NCI-H1105 treated with DMSO at 0.1 percent for 48 hours (cell line): Measurements from ENCODE around the gene ARL8B.
"Not testable (repeated sequence)": the region's sequence is repeated elsewhere in the genome, so short reads cannot be mapped to it uniquely, and the experiment has no call there.

Experiments used
- DNase-seq: peaks from one replicate; lab custom pipeline; 2025; lab: John Stamatoyannopoulos, UW

ARL8B gene

DNA sequence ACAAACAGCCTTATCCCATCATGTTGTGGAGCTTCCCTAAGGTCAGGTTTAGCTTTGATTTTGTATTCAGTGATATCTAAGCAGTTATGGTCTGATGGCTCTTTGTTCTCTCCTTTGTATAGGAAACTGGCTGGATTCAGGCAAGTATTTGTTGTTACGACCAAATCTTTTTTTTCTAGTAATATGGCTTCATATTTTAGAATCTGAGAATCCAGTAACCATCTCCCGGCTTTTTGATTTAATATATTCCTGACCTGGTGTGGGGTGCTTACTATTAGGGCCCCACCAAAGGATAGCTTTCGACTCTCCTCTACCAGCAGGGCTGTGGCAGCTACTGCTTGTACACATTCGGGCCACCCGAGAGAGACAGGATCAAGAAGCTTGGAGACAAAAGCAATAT is 23.0 kb downstream of the ARL8B start:
- DNase-seq = no peak

DNA sequence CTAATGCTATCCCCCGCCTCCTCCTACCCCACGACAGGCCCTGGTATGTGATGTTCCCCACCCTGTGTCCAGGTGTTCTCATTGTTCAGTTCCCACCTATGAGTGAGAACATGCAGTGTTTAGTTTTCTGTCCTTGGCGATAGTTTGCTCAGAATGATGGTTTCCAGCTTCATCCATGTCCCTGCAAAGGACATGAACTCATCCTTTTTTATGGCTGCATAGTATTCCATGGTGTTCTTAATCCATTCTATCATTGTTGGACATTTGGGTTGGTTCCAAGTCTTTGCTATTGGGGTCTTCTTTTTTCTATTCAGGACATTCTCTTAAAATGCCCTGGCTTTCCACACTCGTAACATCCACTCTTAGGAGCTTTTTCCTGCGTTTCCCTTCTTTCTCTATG is 25.1 kb downstream of the ARL8B start:
- not testable (repeated sequence) for DNase-seq

DNA sequence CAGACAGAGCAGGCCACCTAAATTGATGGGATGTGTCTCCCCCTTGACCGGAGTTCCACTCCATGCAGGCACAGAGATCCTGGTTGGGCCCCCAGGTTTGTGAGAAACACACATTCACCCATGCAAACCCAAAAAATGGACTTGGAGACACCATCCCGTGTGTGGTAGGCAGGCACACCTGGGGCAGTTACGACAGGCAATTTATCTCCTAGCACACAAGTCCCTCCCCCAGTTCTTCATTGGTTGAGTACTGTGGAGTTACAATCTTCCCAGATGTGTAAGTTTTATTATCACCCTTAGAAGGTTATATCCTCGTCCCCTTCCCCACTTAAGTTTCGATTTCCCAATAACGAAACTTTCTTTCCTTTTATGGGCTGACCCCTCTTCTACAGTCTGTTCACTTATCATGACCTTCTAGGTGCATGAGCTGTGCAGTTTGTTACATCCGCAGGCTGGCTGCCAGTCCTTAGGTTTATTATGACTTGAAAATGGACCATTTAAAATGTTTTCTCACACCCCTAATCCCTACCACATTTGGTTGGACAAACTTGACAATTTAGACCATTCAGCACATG is 27.3 kb downstream of the ARL8B start:
- DNase-seq = no peak

DNA sequence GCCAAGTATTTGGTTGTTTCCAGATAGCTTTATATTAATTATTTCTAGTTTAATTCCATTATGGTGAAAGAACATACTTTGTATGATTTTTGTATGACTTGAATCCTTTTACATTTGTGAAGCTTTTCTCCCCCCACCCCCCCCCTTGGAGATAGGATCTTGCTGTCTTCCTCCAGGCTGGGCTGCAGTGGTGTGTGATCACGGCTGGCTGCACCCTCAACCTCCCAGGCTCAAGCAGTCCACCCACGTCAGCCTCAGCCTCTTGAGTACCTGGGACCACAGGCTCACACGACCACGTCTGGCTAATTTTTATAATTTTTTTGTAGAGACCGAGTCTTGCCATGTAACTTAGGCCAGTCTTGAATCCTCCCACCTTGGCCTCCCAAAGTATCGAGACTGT is 29.5 kb downstream of the ARL8B start:
- no peak for DNase-seq

GRCh38 chr3:5153074-5153473 is 31.0 kb downstream of the ARL8B start:
- no peak for DNase-seq

GRCh38 chr3:5155241-5155640 is 33.1 kb downstream of the ARL8B start:
- DNase-seq = no peak

DNA sequence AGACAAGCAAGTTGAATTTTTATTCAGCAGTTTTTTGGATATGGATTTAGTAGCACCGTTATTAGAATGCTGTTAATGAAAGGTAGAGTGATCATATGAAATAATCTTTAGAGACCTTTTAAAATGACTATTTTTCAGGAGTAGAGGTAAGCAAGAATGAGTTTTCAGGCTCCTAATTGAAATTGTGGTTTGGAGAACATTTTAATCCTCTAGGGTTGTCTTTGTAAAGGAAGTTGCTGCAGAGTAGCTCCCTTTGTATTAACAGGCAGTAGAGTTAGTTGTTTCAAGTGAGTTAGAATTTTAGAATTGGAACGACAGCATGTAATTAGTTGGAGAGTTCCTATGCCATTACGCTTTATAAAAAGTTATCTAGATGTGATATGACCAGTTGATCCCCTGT is 38.2 kb downstream of the ARL8B start:
- DNase-seq = no peak

GRCh38 chr3:5160940-5161858 is 39.1 kb downstream of the ARL8B start:
- no peak for DNase-seq

- DNase-seq = no peak
Measured at GRCh38 chr3:5162102-5162501, 40.0 kb downstream of the ARL8B start.

GRCh38 chr3:5165698-5166097 is 43.6 kb downstream of the ARL8B start:
- DNase-seq = no peak

DNA sequence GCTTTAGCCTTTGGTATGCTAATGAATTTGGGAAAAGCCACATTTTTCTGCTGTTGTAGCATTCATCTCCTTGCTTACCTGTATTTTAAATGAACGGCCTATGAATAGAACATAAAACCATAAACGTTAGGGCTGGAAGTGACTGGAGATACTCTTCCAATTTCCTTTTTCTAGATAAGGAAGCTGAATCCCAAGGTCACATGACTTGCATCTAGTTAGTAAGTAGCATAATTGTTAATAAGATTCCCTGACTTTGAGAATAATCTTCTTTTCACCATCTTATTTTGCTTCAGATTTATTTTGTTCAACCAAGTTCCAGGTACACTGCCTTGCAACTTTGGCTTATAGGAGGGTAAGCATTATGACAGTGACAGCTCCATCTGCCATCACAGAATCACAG is 44.8 kb downstream of the ARL8B start:
- no peak for DNase-seq

- DNase-seq = no peak
Measured at GRCh38 chr3:5168110-5168509, 46.0 kb downstream of the ARL8B start.

GRCh38 chr3:5169807-5170206 is 47.7 kb downstream of the ARL8B start:
- no peak for DNase-seq

DNA sequence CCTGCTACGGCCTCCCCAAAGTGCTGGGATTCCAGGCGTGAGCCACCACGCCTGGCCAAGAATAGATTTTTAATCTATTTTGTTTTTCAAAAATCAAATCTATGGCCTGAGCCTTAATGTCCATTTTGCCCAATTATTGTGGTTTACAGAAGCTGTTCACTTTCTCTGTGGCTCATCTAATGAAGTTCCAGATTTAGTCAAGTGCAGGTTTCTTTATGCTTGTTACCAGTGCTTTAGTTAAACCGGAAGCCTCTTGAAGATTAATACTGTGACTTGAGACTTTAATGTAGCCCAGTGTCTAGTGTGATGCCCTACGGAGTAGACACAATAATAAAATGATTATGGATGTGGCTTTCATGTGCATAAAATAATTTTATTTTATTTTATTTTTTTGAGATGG is 48.9 kb downstream of the ARL8B start:
- no peak for DNase-seq

- DNase-seq = no peak
Measured at GRCh38 chr3:5172018-5172417, 49.9 kb downstream of the ARL8B start.

DNA sequence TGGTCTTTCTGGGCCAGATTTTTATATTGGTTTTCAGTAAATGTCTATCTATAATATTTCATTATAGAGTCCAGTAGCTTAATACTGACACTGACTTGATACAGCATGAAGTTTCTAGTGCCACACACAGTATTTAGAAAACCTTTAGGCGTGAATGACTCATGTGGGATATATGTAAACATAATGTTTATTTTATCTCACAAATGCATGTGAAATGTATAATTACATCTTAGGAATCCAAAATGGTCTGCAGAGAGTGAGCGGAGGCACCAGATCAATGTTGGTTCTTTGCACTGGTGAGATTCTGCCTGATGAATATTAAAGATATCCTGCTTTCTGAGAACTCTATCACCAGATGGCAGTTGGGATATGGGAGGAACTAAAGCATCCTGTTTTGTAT is 56.9 kb downstream of the ARL8B start:
- not testable (repeated sequence) for DNase-seq

GRCh38 chr3:5181469-5182141 is 59.5 kb downstream of the ARL8B start:
- DNase-seq = no peak

- DNase-seq = not testable (repeated sequence)
Measured at GRCh38 chr3:5183714-5184113, 61.6 kb downstream of the ARL8B start.

GRCh38 chr3:5184499-5184898 is 62.4 kb downstream of the ARL8B start:
- DNase-seq = no peak

- DNase-seq = no peak
Measured at GRCh38 chr3:5185093-5185673, 63.1 kb downstream of the ARL8B start.

GRCh38 chr3:5186089-5186857 is 64.2 kb downstream of the ARL8B start:
- DNase-seq = no peak

- DNase-seq = no peak
Measured at GRCh38 chr3:5186858-5187155, 64.7 kb downstream of the ARL8B start.
